PC-3 (cell line): ENCODE data around the gene MS4A15. TPM values are rescaled to one million over a fixed set of nuclear protein-coding genes. Genes with fewer than 3 reads are reported as not detected.

Experiments
- ATAC-seq: fragments of 200-7000 bp; cut with Tn5 transposase; 2 replicates; pipeline ENCODE4 v1.9.1; 2020; ENCODE audit warnings: mild to moderate bottlenecking, moderate library complexity
- BruUV-seq: library from RNA; stranded (reverse); fragments of 400-500 nt; replicated peaks from 2 replicates; lab custom pipeline; 2021; lab: Mats Ljungman, UMichigan
- CTCF ChIA-PET: fragments of 300-600 bp; sonication (Branson Sonifier 250); formaldehyde crosslinking; loops from one replicate; lab custom pipeline; 2022; ENCODE audit warnings: antibody characterized with exemption; lab: Charles Lee
- POLR2A ChIA-PET: fragments of 300-600 bp; sonication (Branson Sonifier 250); formaldehyde crosslinking; loops from one replicate; lab custom pipeline; 2022; ENCODE audit warnings: antibody characterized with exemption; ENCODE audit not compliant: unreplicated experiment; lab: Charles Lee
- DNase-seq: peaks from one replicate; pipeline ENCODE4 v3.0.0-alpha.2; 2015
- H2AFZ ChIP-seq: fragments of 300-600 bp; sonication (generic); 2 replicates; pipeline ENCODE4 v1.6.0; 2016; ENCODE audit warnings: antibody characterized with exemption, low read length
- H3F3A ChIP-seq: fragments of 300-600 bp; sonication (generic); one replicate; pipeline ENCODE4 v1.6.0; 2017; ENCODE audit warnings: antibody characterized with exemption, low read length, control low read depth, mild to moderate bottlenecking; ENCODE audit not compliant: unreplicated experiment
- H3K27ac ChIP-seq: fragments of 300-600 bp; sonication (generic); 2 replicates; pipeline ENCODE4 v1.5.1; 2016; ENCODE audit warnings: mild to moderate bottlenecking, low read length
- H3K27me3 ChIP-seq: fragments of 300-600 bp; sonication (generic); 2 replicates; pipeline ENCODE4 v1.6.1; 2016; ENCODE audit warnings: low read length, mixed read lengths
- H3K36me3 ChIP-seq: fragments of 300-600 bp; sonication (generic); 2 replicates; pipeline ENCODE4 v1.6.1; 2016; ENCODE audit warnings: low read depth, mixed run types, low read length, mixed read lengths
- H3K4me1 ChIP-seq: fragments of 300-600 bp; sonication (generic); 2 replicates; pipeline ENCODE4 v1.5.1; 2016; ENCODE audit warnings: low read length; ENCODE audit not compliant: insufficient read depth
- H3K4me2 ChIP-seq: fragments of 300-600 bp; sonication (generic); 2 replicates; pipeline ENCODE4 v1.6.0; 2016; ENCODE audit warnings: low read length
- H3K4me3 ChIP-seq: fragments of 300-600 bp; sonication (generic); 2 replicates; pipeline ENCODE4 v1.5.1; 2016; ENCODE audit warnings: mild to moderate bottlenecking, low read length, mixed read lengths
- H3K79me2 ChIP-seq: fragments of 300-600 bp; sonication (generic); 2 replicates; pipeline ENCODE4 v1.6.1; 2017; ENCODE audit warnings: low read length, mixed read lengths
- H3K9ac ChIP-seq: fragments of 300-600 bp; sonication (generic); 2 replicates; pipeline ENCODE4 v1.6.0; 2016; ENCODE audit warnings: mild to moderate bottlenecking, low read length
- H3K9me2 ChIP-seq: fragments of 300-600 bp; sonication (generic); replicated peaks from 2 replicates; pipeline ENCODE4 v1.6.1; 2016; ENCODE audit warnings: mixed run types, low read length, mixed read lengths
- H3K9me3 ChIP-seq: fragments of 300-600 bp; sonication (generic); 2 replicates; pipeline ENCODE4 v1.6.1; 2016; ENCODE audit warnings: low read length, mixed read lengths
- H4K20me1 ChIP-seq: fragments of 300-600 bp; sonication (generic); 2 replicates; pipeline ENCODE4 v1.6.1; 2016; ENCODE audit warnings: low read length, mixed read lengths
- CTCF ChIP-seq: fragments of 300-600 bp; sonication (generic); conservative IDR thresholded peaks from 2 replicates; pipeline ENCODE4 v1.5.1; 2017; ENCODE audit warnings: antibody characterized with exemption, low read depth, mild to moderate bottlenecking, low read length
- EZH2 ChIP-seq: fragments of 300-600 bp; sonication (generic); IDR thresholded peaks from one replicate; pipeline ENCODE4 v1.6.1; 2017; ENCODE audit warnings: antibody characterized with exemption, mild to moderate bottlenecking, low read length; ENCODE audit not compliant: unreplicated experiment
- EZH2phosphoT487 ChIP-seq: fragments of 300-600 bp; sonication (generic); IDR thresholded peaks from 2 replicates; pipeline ENCODE4 v1.6.1; 2018; ENCODE audit warnings: mild to moderate bottlenecking, antibody characterized with exemption, low read length, borderline replicate concordance
- intact Hi-C: fragments of 100-400 bp; cut with micrococcal nuclease; formaldehyde crosslinking; loops from 2 replicates; pipeline ENCODE4 v1.9.0; 2023
- total RNA-seq: library from RNA; depleted of rRNA; stranded (reverse); fragments of >200 nt; gene quantifications from 2 replicates; pipeline ENCODE4 v1.2.3, GENCODE V29; 2014

The MS4A15 gene
- total RNA-seq, 1 experiment from 2014 or later: not detected

- H3K27me3 ChIP-seq: no peaks in the 10 kb centered on the region
- peaks cover 11% of the 10 kb centered on the region for H3K4me1 ChIP-seq
- no peaks in the 10 kb centered on the region for H3K36me3 ChIP-seq
- ChIA-PET CTCF (no interaction called here), POLR2A (no interaction called here)
- H3K27ac ChIP-seq: no peak overlapping the region
- no peak overlapping the region for H3K4me3 ChIP-seq
- no peak overlapping the region for H3K4me2 ChIP-seq
- H3K9me2 ChIP-seq: no peaks in the 10 kb centered on the region
- no peaks in the 10 kb centered on the region for H3K79me2 ChIP-seq
- BruUV-seq: no TSS peak
- no peaks in the 10 kb centered on the region for H4K20me1 ChIP-seq
- DNase-seq (no peak), ATAC-seq (no peak)
- no peaks in the 10 kb centered on the region for H3F3A ChIP-seq
- intact Hi-C loops: no loop called here
- no peak overlapping the region for H2AFZ ChIP-seq
- no peaks in the 10 kb centered on the region for H3K9me3 ChIP-seq
- TF ChIP-seq CTCF (no peak), EZH2phosphoT487 (no peak), EZH2 (no peak)
- H3K9ac ChIP-seq: no peak overlapping the region
These were observed 24.8 kb downstream of the MS4A15 start for GRCh38 chr11:60781286-60781980.

- DNase-seq (no peak), ATAC-seq (no peak)
- ChIA-PET POLR2A (no interaction called here), CTCF (no interaction called here)
- Histone ChIP-seq H3K9ac (no peak overlapping the region), H3K36me3 (no peaks in the 10 kb centered on the region), H4K20me1 (no peaks in the 10 kb centered on the region), H2AFZ (no peak overlapping the region), H3K4me3 (no peak overlapping the region), H3K27me3 (no peaks in the 10 kb centered on the region), H3K9me2 (no peaks in the 10 kb centered on the region), H3K4me2 (no peak overlapping the region), H3K27ac (no peak overlapping the region), H3K79me2 (no peaks in the 10 kb centered on the region), H3K4me1 (peaks cover 15% of the 10 kb centered on the region), H3F3A (no peaks in the 10 kb centered on the region), H3K9me3 (no peaks in the 10 kb centered on the region)
- intact Hi-C loops: no loop called here
- no TSS peak for BruUV-seq
- TF ChIP-seq EZH2phosphoT487: no peak
These were observed 25.3 kb downstream of the MS4A15 start for GRCh38 chr11:60781981-60782316.

GRCh38 chr11:60782393-60783140 is 25.9 kb downstream of the MS4A15 start:
- H2AFZ ChIP-seq: no peak overlapping the region
- no peak overlapping the region for H3K27ac ChIP-seq
- intact Hi-C loops: no loop called here

More at GRCh38 chr11:60782393-60783140, 25.9 kb downstream of the MS4A15 start:
- TF ChIP-seq EZH2 (no peak), CTCF (no peak), EZH2phosphoT487 (no peak)
- Histone ChIP-seq H3K36me3 (no peaks in the 10 kb centered on the region), H3K79me2 (no peaks in the 10 kb centered on the region), H3K4me2 (no peak overlapping the region), H3K4me3 (no peak overlapping the region), H3F3A (no peaks in the 10 kb centered on the region), H3K9me3 (no peaks in the 10 kb centered on the region), H3K4me1 (peaks cover 14% of the 10 kb centered on the region), H4K20me1 (no peaks in the 10 kb centered on the region), H3K9me2 (no peaks in the 10 kb centered on the region), H3K9ac (no peak overlapping the region), H3K27me3 (no peaks in the 10 kb centered on the region)
- ChIA-PET CTCF (no interaction called here), POLR2A (no interaction called here)
- DNase-seq: no peak
- BruUV-seq: no TSS peak
- ATAC-seq: no peak
